HG03457 (cell line): ENCODE results near the gene CDK16.

Source experiments
- ATAC-seq: cut with Tn5 transposase; IDR thresholded peaks from one replicate; pipeline ENCODE4 v1.9.1; 2021; ENCODE audit warnings: moderate number of reproducible peaks; ENCODE audit not compliant: unreplicated experiment

Gene CDK16

DNA sequence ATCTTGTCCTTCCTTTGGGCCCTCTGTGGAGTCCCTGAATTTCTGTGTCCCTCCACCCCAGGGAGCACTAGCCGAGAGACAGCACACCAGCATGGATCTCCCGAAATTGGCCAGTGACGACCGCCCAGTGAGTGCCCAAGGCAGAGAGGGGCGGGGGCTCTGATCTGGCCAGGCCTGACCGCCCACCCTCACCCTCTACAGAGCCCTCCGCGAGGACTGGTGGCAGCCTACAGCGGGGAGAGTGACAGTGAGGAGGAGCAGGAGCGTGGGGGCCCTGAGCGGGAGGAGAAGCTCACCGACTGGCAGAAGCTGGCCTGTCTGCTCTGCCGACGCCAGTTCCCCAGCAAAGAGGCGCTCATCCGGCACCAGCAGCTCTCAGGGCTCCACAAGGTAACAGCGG, 33.2 kb upstream of the CDK16 start:
- ATAC-seq: no peak

DNA sequence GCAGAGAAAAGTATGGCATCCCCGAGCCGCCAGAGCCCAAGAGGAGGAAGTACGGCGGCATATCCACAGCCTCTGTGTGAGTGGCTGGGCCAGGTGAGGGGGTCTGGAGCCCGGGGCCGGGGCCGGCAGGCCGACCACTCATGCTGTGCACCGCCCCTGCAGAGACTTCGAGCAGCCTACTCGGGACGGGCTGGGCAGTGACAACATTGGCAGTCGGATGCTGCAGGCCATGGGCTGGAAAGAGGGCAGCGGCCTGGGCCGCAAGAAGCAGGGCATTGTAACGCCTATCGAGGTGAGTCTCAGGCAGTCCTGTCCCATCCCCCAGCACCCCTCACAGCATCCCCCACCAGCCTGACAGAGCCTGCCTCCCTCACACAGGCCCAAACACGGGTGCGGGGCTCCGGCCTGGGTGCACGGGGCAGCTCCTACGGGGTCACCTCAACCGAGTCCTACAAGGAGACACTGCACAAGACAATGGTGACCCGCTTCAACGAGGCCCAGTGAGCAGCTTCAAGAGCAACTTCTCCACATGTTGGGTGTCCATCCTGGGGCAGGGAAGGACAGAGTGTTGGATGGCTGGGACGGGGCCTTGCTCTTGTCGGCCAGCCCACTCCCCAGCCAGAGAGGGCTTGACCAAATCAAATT, 32.3 kb upstream of the CDK16 start:
- ATAC-seq: no peak

DNA sequence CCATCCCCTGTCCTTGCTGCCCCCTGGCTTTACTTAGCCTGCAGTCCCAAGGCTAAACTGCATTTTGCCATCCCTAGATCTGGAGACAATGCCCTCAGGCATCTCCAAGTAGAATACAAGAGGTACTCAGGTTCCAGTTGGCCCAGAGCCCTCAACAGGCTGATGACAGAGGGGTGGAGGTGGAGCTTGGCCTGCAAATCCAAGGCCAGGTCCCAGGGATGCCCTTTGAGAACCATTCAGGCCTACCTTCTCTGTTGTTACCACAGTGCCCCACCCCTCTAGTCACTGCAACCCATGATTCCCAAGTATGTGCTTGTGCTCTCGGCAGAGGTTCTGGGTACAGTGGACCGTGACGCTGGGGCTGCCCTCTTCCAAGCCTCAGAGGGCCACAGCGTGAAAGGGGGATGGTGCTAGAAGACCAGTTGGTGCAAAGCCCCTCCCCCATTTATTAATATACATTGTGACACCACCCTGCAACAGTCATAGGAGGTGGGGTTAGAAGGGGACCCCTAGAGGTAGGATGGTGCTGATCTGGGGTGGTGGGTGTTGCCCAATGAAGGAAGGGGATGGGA, 31.3 kb upstream of the CDK16 start:
- no peak for ATAC-seq

DNA sequence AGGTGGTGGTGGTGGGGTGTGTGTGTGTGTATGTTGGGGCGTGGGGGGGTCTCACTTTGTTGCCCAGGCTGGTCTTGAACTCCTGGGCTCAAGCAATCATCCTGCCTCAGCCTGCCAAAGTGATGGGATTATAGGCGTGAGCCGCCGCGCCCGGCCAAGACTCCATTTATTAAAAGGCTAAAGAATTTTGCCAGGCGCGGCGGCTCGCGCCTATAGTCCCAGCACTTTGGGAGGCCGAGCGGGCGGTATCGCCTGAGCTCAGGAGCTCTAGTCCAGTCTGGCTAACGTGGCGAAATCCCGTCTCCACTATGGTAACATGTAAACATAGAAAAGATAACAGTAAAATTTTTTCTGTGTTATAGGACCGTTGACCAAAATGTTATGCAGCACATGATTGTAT, 28.6 kb upstream of the CDK16 start:
- no peak for ATAC-seq

DNA sequence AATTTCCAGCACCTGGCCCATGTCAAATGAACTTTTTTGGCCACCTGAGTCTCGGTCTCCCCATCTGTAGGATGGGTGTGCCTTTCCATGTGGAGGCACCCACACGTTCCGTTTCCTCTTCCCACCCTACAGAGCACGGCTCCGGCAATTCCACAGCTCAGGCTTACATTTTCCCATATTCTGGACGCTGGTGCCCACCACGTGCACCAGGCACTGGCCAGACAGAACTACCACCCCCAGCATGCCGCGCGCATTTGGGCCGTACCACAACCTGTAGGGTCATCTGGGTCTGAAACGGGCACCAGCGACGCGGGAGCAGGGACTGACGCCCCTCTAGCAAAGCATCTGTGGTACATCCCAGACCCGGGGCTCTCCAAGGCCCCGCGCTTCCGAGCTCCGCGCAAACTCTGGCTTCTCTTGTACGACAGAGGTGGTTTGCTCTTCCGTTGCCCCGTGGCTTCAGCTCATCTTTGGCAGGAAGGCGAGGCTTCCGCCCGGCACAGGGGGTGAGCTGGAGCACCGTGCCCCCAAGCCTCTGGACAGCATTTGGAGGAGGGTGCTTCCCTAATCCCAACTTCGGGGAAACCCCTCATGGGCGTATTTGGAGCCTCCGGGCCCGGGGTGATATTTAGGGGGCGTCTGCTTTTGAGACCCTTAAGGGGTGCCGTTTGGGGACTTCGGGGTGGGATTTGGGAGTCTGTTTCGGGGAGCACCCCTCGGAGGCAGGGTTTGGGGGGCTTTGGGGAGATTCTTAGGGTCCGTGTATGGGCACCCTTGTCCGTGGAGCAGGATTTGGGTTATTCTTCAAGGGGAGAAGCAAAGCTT, 27.8 kb upstream of the CDK16 start:
- ATAC-seq: peak; percentile 50

DNA sequence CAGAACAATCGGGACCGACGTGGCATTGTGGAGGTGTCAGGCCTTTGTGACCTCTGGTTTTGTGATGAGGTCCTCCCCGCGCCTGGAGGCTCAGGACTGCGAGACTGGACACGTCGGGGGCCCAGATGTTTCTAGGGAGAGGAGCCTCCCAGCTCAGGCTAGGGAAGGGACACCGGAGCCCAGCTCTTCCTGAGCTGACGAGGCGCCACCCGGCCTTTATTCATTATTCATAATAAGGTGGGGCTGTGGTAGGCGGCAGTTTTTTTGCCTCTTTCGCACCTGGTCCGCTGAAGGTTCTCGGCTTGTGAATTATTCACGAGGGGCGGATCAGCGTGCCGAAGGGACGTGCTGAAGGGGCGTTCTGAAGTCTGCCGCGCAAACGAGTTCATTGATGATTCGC, 27.1 kb upstream of the CDK16 start:
- ATAC-seq: no peak

DNA sequence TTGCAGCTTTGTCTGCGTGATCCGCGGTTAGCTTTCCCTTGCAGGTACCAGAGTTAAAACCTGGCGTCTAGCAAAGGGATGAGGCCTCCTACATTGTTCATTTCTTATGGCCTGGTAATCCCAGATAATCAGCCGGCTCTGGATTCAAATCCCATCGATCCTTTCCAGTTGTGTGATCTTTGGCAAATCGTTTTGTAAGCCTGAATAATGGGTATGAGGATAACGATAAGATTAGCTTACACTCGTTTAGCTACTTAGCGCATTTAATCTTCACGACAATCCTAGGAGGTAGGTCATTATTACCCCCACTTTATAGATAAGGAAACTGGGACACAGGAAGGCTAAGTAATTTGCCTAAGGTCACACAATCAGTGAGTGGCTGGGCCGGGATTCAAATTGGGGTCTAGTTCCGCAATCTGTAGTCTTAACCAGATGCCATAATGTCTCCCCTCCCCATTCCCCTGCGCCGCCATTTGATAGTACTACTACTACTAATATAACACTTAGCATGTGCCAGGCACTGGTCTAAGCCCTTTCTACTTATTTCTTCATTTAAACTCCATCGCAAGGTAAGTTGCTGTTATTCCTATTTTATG, 26.6 kb upstream of the CDK16 start:
- no peak for ATAC-seq

DNA sequence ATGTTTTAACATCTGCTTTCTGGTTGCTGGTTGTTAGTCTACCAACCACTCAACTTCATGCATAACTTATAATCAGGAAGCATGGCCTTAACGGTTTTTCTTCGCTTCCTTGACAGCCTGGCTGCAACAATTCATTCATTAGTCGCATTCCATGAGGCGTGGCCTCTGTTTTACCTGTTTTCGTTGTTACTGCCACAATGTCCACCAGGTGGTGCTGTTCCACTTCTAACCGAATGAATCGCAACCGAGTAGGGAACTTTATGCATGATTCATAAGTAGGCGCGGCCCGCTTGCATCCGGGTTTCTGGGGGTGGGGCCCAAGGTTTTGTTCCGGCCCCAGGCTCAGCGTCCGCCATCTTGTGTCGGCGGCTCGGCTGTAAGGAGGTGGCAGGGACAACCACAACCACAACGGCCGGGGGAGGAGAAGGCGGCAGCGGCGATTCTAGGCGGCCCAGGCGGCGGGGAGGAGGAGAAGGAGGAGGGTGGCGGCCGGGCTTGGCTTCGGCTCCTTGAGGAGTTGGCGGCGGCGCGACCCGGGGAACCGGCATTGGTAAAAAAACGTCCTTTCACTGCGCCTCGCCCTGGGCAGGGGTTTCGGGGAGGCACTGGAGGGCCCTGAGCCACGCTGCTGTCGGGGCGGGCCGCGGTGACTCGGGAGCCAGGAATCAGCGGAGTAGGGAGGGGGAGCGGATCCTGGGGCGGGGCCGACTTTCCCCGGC, 24.8 kb upstream of the CDK16 start, which contains the start of gene UBA1:
Gene UBA1 (plus strand): TSS at position 355 of the 719 bp plus-strand sequence. CDS start 4,974 bp downstream, outside the sequence.
- peak; percentile 38 for ATAC-seq

DNA sequence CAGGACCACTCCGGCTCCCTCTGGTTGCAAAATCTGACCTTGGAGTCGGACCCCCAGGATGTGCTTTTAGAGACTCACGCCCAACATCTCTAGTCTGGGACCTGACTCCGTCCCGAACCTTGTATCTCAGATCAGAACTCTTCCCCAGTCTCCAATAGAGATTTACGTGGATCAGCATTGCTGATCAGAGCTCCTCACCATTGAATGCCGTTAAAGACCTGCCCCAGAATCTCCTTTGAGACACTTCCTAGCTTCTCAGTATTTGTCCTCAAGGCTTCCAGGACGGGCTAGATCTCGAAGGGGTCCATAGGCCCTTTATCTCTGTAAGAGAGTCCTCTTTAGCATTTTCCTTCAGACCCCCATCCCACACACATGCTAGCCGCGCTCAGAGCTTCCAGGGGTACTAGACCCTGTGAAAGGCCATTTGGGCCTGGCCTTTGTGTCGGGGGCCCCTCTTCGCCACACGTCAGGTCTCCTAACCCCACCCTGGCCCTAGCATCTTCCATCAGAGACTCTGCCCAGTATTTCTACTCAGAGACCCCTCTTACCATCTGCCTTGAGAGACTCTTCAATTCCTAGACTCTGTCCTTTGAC, 24.2 kb upstream of the CDK16 start:
- no peak for ATAC-seq

DNA sequence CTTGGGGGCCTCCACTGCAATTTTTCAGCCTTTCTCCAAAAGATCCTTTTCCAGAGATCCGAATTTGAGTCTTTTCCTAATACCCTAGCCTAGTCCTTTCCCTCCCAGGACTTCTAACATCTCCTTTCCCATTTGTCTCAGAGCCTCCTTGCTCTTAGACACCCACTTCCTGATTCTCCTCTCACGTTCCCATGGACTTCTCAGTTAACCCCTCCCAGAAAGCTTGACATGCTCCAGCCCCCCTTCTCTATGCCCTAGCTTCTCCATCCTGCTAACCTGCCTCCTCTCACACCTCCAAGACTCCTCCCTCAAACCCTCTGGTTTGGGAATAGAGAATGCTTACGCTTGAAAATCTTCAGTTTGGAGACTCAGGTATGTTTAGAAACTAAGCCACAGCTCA, 22.4 kb upstream of the CDK16 start:
- no peak for ATAC-seq

DNA sequence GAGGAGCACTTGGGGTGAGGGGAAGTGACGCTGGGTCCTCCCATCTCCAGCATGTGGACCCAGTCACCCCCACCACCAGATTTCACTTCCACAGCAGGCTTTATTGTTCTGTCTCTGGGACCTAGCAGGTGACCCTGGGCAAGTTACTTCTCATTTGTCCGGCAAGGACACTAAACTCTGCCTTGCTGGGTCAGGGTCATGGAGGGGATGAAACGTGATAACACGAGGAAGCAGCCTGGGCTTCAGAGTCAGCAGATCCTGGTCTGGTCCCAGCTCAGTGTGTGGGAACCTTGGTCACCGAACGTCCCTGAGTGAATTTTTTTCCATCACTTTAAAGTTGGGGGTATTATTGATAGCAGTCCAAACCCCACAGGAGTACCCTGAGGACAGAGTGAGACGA, 21.0 kb upstream of the CDK16 start:
- ATAC-seq: no peak

DNA sequence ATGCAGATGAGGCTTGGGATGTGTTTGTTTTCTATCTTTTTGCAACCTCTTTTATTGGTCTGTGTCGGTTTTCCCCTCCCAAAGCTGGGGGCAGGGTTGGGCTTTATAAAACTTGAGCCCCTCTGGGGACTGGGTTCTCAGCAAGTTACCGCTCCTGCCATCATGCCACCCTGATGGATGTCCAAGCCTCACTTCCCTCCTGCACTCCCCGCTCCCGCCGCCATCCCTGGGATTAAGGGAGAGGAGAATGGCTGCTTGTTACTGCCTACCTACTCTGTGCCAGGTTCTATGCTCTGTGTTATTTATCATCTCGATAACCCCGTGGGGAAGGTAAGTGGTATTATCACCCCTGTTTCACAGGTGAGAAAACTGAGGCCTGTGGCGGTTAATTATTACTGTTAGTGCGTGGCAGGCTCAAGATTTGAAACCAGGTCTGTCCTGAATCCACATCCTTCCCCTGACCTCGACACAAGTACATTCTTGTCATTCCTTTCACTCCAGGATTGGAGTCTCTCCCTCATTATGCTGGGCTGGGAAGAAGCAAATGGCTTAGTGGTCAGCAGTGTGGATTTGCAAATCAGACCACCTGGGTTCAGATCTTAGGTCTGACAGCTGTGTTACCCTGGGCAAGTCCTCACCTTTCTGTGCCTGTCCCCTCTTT, 20.3 kb upstream of the CDK16 start:
- ATAC-seq: no peak

DNA sequence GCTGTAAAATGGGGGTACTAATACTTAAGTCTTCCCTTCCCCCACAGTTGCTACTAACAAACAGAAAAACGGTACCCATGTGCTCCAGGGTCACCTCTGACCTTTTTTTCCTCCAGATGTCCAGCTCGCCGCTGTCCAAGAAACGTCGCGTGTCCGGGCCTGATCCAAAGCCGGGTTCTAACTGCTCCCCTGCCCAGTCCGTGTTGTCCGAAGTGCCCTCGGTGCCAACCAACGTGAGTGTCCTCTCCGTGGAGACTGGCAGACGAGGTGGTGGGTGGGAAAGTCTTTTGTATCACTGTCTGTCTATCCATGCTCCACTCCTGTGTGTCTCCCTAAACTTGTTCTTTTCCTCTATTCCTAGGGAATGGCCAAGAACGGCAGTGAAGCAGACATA, 19.8 kb upstream of the CDK16 start:
- ATAC-seq: no peak

DNA sequence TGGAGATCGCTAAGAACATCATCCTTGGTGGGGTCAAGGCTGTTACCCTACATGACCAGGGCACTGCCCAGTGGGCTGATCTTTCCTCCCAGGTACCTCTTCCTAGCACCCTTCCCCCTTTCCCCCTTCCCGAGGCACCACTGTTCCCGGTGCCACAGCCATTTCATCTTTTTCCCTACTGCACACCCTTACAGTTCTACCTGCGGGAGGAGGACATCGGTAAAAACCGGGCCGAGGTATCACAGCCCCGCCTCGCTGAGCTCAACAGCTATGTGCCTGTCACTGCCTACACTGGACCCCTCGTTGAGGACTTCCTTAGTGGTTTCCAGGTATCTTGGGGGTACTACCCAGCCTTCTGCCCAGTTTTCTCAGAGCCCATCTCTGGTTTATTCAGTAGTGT, 19.2 kb upstream of the CDK16 start:
- ATAC-seq: no peak

DNA sequence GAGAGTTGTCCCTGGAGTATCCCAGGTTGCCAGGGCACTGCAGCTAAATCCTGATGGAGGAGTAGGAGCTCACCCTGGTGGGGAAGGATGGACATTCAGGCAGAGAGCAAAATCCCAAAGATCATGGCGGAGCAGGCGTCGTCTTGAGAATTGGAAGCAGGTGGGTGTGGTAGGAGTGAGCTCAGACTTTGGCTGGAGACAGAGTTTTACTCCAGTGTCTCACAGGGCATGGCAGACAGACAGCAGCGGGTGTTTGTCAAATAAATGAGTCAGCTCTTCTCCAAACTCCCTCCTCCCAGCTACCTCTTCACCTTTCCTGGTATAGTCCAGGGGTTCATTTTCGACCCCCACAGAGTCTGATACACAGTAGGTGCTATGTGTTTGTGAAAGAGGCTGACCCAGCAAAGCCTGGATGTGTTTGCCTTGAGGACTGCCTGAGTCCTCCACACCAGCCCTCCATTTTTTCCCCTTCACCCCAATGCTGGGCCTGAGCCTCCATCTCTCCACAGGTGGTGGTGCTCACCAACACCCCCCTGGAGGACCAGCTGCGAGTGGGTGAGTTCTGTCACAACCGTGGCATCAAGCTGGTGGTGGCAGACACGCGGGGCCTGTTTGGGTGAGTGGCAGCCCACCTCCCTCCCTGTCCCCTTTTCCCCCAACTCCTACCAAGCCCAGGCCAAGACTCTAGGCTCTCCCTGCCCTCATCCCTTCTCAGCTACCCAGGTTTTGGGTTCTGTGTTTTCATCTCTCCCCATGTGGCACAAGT, 17.9 kb upstream of the CDK16 start:
- ATAC-seq: no peak

DNA sequence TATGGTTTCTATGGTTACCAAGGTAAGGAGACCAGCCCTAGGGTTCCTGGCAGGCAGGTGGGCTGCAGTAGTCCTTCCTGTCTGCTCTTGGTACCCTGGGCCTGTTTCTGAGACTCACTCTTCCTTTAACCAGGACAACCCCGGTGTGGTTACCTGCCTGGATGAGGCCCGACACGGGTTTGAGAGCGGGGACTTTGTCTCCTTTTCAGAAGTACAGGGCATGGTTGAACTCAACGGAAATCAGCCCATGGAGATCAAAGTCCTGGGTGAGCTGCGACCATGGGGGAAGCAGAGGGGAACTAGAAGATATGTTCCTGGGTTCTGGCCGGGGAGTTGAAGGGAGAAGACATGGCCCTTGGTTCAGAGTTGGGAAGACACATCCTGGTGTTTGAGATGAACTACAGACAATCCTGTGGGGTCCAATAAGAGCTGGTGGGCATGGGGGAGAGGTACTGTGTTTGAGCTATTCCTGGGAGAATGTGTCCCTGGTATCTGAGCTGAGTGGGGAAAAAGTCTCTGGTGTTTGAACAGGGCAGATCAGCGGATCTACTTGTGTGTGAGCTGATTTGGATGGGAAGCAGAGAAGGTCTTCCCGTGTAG, 17.0 kb upstream of the CDK16 start:
- no peak for ATAC-seq

DNA sequence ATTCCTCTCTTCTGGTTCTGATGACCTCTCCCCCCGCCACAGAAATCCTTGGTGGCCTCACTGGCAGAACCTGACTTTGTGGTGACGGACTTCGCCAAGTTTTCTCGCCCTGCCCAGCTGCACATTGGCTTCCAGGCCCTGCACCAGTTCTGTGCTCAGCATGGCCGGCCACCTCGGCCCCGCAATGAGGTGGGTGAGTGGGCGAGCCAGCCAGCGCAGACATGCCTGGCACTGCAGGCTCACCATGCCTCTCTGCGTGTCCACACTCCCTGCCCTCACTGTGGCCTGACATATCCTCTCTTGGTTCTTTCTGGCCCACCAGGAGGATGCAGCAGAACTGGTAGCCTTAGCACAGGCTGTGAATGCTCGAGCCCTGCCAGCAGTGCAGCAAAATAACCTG, 16.2 kb upstream of the CDK16 start:
- no peak for ATAC-seq

DNA sequence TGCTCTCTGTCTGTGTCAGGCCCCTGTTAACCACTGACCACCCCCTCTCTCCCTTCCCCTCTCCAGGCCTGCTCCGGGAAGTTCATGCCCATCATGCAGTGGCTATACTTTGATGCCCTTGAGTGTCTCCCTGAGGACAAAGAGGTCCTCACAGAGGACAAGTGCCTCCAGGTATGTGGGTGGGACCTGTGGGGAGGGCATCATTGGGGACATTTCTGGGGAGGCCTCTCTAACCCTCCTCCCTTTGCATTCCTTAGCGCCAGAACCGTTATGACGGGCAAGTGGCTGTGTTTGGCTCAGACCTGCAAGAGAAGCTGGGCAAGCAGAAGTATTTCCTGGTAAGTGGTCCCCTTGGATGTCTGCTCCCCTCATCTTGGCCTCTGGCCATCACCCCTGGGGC, 15.6 kb upstream of the CDK16 start:
- ATAC-seq: no peak

DNA sequence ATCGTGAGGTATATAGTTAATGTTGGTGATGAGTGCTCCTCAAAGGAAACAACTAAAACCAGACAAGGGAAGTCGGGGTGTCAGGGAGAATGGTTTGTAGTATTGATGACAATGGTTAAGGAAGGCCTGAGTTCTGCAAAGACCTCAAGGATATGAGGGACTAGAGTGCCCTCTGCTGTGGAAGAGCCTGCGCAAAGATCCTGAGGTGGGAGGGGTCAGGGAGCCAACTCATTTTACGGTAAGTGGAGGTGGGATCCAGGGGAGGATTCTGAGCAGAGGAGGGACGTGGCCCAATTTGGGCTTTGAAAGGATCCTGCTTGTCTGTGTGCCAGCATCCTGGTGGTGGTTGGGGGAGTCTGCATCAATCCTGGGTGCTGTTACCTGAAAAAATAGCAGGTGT, 13.5 kb upstream of the CDK16 start:
- ATAC-seq: no peak
